HG03159 (cell line): Measurements from ENCODE around the gene NTRK2.

Experiments used
- ATAC-seq: cut with Tn5 transposase; IDR thresholded peaks from one replicate; pipeline ENCODE4 v1.9.1; 2021; ENCODE audit warnings: mild to moderate bottlenecking, moderate library complexity; ENCODE audit not compliant: unreplicated experiment

NTRK2 gene

DNA sequence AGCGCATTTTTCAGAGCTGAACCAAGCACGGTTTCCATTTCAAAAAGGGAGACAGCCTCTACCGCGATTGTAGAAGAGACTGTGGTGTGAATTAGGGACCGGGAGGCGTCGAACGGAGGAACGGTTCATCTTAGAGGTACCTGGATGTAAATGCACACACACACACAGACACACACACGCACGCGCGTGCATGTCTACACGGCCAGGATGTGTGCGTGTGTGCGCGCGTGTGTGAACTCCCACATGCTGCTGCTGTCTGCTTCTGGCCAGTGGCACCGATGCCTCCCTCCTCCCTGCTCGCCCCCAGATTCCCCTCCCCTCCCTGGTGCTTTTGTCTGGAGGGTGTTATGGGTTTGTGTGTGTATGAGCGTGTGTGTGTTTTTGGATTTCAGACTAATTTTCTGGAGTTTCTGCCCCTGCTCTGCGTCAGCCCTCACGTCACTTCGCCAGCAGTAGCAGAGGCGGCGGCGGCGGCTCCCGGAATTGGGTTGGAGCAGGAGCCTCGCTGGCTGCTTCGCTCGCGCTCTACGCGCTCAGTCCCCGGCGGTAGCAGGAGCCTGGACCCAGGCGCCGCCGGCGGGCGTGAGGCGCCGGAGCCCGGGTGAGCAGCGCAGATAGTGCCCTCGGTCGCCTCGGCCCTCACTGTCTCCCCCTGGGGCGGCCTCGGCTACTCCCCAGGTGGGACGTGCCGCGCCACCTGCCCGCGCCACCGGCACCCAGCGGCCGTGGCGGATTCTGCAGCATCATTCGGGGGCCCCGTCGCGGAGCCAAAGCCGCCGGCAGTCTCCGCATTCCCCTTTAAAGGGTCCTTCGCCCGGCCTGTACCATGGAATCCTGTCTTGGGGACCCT is at the start of gene NTRK2:
TSS of gene NTRK2 (plus strand) at position 442 of the 850 bp plus-strand sequence. CDS start 1,020 bp downstream, outside the sequence.
- peak; percentile 41 for ATAC-seq

DNA sequence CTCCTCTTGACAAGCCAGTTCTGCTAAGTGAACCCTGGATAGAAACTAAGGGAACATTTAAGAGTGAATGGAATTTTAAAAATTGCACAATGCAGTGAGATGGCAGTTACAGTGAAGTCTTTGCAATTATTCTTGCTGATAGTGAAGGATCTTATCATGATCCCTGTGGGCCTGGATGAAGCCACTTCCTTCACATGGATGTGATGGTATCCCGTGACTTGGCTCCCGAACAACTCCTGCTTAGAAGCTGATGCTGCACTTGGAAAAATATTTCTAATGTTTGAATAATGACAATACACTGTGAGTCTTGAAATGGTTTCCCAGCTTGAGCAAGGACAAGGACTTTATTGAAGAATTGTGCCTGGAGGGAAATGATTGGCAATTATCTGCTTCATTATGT is 49.2 kb upstream of the NTRK2 start:
- ATAC-seq: no peak

DNA sequence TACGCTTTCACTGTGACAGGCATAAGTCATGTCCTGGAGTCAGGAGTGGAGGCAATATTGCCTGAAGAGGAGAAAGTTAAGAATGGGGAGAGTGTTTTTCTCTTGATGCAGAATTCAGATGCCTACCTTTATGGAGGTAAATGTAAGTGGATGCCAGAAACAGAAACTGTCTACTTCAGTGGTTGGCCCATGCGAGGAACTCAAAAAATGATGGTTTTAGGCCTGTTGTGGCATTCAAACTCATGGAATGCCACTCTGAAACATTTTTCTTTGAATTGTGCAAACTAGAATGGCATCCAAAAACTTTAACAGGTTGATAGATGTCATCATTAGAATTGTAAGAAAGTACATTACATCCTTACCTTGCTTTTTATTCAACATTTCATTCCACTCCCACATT is 47.7 kb upstream of the NTRK2 start:
- ATAC-seq: no peak

DNA sequence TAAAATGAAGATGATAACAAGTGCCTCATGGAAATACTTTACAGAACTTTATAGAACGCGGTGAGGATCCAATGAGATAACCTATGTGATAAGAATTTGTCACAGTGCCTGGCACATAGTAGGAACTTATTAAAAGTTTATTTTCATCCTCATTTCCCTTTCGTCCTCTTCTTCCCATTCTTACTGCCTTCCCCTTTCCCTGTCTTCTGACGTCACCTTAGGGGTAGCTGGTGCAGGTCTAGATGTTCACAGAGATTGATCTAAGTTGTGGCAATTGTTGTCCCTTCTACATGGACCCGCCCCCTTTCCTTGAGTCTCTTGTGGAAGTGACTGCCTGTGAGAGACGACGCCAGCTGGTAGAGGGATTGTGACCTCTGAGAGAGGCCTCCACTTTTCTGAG is 46.5 kb upstream of the NTRK2 start:
- no peak for ATAC-seq

DNA sequence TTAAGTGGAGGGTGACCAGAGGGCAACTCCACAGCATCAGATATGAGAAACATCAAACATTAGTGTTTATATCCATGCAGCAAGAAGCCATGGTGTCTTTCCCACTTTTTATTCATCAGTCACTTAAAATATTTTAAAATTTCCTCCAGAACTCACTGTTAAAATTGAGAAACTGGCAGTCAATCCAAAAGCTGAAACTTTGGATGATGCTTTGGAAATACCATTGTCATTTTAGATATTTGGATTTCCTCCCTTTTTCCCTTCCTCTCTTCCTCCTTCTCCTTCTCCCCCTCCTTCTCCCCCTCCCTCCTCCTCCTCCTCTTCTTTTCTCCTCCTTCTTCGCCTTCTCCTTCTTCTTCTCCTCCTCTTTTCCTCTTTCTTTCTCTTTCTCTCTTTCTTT is 33.1 kb upstream of the NTRK2 start:
- ATAC-seq: no peak

DNA sequence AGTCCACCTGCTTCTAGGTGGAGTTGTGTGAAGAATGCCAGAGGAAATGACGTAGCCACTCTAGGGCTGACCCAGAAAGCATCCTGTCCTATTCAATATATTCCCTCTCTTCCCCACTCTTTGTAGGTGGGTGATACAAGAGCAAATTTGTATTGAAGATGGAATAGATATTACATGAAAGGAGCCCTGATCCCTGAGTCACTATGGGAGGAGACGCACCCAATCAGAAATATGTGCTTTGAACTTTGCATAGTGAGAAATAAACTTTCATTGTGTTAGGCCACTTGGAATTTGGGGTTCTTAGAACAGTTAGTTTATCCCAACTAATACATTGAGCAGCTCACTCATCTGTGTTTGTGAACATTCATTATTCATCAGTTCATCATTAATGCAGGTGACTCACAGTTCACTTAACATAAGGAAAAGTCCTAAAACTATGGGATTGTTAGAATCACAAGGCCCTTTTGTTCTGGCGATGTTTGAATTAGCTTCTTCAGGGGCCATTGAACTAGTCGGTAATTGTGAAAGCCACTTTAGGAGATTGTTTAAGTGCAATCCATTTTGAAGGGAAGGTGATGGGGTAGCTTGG is 26.9 kb upstream of the NTRK2 start:
- ATAC-seq: no peak

DNA sequence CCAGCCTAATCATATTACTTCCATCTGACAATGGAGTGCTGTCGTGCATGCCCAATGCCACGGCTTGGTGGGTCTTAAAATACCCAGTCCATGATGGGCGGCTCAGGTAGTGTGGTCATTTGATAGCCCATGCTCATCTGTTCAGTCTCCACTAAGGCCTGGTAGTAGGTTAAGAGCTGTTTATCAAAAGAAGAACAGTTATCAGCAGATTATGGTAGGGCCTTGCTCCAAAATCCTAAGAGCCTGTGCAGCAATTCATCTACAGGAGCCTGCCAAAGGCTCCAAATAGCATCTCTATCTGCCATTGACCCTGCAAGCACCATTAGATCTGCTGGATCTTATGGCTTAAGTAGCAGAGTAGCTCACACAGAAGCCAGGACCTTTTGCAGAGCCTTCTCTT is 21.8 kb upstream of the NTRK2 start:
- no peak for ATAC-seq

DNA sequence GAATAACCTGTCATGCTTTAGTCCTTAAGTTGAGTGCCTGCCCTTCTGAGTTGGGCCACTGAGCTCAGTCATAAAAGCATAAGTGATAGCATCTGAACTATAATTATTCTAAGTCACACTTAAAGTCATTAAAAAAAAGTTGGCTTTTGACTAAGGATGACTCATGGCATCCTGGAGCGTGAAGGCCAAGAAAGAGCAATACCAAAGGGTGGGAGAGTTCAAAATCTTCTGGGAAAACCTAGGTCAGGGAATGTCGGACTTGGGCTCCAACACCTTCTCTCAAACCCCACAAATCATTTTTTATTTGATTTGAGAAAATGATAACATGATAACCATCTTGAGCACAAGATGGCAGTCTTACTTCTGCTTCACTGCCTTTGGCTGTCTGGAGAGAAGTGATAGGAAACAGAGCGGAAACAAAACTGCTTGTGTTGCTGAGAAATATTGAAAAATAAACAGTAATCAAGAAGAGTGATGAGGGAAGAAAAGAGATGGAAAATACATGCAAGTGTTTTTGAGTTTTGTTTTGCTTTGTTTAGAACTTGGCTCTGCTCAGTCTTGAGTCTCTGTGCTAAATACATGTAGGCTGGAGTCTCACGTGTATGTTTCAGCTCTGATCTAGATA is 16.9 kb upstream of the NTRK2 start:
- ATAC-seq: no peak

DNA sequence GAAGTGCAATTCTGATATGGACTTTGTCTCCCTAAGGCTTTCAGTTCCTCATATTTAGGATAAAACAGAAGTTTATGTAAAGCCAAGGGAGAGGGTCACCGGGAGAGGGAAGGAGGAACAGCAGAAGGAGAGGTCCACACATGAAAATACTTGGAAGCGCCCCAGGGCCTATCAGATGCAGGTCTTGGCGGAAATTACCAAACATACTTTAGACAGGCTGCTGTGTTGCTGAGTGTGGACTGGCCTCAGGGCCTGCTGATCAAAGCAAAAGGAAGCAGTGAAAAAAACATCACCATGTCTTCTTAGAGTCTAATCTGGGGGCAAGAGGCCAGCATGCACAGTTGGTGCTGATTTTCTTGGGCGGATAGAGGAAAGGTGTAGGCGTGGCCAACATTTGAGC is 14.1 kb upstream of the NTRK2 start:
- ATAC-seq: no peak

DNA sequence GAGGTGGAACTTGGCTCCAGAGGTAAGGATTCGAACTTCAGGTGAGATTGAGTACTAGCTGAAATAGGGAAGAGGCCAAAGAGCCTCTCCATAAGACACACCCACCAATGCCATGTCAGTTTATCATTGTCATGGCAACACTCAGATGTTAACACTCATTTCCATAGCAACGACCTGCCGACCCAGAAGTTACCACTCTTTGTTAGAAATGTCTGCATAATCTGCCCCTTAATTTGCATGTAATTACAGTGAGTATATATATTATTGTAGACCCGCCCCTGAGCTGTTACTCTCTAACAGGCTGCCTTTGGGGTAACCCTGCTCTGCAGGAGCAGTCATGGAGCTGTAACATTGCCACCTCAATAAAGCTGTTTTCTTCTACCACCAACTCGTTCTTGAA is 10.2 kb upstream of the NTRK2 start:
- ATAC-seq: no peak

DNA sequence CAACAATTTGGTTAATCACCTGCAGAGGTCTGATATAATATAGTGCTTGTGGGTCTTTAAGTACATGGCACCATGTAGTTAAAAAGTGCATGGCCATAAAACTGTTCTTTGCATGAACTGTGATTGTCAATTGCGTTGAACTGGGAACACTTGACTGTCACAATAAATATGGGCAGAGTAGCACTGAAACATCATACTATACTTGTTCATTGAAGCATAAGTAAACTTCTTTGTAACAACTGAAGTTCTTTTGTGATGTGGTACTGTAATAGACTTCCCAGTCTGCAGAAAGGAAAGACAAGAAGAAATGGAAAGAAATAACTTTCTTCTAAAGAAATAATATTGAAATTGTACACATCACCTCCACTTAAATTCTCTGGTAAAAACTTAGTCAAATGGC is 9.8 kb upstream of the NTRK2 start:
- no peak for ATAC-seq

DNA sequence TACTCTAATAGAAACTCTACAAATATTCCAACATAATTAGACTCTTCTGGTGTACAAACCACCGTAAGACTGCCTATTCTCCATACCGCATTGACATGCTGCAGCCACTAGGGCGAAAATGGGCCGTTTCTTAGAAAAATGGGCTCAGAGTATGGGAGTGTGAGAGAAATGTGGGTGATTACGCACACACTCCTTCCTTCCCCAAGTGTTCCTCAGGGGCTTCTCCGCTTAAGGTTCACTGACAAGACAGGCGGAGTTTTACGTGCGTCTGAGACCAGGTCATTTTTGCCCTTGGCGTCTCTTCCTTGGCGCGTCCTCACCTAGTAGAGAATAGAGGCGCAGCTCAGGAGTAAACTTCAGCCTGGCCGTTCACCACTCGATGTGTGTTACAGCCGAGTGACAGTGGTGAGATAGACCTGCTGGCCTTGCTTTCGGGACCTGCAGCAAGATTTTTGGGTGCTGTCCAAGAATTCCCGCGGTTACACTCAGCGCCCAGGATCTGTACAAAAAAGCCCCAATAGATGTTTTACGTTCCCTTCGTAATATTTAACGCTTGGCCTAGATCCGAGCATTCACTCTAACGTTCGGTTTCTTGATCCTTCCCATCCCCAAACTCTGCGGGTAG is 1.8 kb upstream of the NTRK2 start:
- peak; percentile 39 for ATAC-seq

DNA sequence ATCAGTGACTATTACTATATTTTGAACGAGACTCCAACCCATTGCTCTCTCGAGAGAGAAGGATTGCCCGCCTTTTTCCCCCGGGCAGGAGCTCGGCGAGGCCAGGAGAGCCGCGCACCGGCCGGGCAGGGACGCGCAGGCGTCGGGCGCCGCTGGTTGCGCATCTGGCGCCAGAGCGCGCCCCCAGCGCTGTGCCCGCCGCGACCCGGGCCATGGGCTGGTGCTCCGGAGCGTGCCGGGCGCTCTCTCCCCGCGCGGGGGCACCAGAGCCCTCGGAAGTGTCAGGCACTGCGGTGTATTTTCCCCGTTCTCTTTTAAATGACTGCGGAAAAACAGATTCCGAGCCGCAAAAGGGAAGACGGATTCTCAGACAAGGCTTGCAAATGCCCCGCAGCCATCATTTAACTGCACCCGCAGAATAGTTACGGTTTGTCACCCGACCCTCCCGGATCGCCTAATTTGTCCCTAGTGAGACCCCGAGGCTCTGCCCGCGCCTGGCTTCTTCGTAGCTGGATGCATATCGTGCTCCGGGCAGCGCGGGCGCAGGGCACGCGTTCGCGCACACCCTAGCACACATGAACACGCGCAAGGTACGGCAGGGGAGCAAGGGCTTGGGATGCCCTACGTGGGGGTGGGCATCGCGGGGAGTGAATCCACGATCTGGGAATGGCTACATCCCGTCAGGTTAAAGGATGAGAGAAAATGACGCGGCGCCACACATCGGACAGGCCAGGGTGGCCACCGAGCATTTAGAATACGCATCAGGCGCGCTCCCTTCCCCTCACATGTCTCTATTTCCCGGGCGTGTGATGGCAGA is 1.1 kb upstream of the NTRK2 start:
- peak; percentile 68 for ATAC-seq

DNA sequence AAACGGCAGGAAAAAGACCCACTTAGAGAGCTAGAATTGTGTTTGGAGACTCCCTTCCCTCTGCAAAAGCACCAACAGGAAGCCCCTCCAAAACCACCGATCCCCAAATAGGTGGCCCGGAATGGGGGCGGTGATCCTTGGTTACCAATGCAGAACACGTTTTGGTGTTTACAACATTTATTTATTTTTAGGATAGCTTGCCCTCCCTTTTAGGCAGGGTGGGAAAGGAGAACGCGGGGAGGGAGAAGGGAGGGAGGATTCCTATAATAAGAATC is 579 bp upstream of the NTRK2 start:
- ATAC-seq: no peak

DNA sequence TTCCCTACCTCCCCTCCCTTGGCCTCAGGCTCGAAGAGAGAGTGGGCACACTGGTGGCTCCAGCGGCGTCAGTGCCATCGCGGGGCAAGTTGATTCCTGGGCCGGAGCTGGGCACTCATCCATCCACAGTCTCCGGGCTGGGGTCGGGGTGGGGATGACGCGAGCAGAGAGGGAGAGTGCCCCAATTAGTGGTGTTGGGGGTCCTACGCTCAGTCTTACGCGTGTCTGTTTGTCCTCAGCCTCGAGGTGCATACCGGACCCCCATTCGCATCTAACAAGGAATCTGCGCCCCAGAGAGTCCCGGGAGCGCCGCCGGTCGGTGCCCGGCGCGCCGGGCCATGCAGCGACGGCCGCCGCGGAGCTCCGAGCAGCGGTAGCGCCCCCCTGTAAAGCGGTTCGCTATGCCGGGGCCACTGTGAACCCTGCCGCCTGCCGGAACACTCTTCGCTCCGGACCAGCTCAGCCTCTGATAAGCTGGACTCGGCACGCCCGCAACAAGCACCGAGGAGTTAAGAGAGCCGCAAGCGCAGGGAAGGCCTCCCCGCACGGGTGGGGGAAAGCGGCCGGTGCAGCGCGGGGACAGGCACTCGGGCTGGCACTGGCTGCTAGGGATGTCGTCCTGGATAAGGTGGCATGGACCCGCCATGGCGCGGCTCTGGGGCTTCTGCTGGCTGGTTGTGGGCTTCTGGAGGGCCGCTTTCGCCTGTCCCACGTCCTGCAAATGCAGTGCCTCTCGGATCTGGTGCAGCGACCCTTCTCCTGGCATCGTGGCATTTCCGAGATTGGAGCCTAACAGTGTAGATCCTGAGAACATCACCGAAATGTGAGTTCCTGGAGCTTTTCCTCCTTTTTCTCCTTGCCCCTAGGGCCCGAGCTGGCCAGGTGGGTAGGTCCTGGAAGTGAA is 861 bp downstream of the NTRK2 start:
- peak; percentile 5 for ATAC-seq

DNA sequence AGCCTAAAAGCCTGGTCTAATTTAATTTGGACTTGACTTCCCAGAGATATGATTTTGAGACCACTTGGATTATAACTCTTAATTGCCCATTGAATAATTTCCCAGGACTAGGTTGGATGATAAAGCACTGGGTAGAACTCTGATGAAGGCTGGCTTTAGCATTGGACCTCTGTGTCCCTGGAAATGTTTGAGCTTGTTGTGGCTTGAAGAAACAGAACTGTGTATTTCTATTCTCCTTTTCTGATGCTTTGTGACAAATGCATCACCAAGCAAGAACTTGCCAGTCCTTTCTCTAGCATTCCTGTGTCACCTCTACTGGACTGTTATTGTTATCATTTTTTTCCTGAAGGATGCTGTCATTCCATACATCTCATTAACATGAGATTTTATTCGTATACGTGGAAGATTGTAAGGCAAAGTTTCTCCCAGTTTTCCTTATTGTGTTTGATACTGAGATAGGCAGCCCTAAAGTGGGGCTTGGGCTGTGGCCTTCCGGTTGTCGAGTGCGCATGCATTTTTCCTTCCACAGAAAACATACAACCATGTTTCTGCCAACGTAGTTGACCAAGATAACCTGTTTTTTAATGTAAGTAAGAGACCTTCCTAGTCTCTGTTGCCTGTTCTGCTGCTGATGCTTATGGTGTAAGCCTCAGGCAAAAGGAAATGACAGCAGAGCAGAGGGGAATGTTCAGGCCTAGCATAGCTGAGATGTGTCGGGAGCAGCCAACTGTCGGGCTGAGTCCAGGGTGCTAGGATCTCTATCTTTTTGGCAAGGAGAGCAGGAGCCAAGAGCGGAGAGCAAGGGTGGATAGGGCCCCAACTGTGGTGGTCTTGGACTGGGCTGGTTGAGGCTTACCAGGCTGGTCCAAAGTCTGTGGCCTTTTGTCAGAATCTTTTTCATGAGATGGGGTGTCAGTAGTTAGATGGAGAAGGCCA is 2.3 kb downstream of the NTRK2 start:
- ATAC-seq: no peak

DNA sequence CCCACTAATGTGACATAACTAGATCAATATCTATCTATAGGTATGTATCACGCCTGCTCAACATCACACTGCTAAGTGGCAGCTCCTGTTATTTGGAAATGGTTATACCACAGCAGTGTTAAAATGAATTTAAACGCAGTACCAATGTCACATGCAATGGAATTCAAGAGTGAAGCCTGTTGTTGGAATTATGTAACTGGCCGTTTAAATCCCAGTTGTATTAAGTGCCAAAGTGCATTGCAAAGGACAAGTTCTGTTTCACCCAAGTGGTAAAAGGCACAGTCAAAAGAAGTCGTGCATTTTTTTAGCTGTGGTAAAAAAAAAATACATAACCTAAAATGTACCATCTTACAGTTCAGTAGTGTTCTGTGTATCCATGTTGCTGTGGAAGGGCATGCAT is 4.3 kb downstream of the NTRK2 start:
- ATAC-seq: no peak

DNA sequence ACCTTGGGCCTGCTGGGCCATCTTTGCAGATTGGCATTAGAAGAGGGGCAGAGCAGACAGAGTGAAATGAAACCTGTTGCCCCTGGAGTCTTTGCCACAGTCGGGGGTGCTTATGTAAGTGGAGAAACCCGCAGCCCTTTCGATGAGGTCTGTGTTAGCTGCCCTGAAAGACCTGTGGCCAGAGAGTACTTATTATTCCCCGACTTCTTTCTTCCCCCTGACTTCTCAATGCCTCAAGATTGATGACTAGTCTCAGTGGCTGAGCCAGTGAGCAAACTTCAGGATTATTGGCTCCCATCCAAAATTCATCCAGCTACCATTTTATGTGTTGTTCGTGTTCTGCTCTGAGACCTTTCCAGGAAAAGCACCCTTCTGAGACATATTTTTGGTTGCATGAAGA is 7.6 kb downstream of the NTRK2 start:
- no peak for ATAC-seq

DNA sequence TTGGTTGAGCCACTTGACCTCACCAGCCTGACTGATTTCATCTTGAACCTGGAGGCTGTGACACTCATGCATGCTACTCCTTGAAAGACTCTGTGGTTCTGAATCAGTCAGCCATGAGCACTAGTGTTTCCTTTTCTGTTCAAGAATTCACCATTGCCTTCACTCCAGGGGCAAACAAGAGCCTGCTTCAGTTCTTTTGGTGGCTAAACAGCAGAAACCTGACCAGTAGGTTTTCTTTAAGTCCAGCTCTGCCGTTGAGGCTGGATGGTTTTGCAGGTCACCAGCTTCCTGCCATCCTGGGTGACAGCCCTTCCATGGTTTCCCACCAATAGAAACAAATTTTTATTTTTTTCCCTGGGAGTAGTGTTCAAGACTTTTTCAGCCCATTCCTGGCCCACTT is 10.0 kb downstream of the NTRK2 start:
- ATAC-seq: no peak
